ENCODE data around the gene GABBR1. TPM values are rescaled to one million over a fixed set of nuclear protein-coding genes. Genes with fewer than 3 reads are reported as not detected.

Gene GABBR1
- total RNA-seq, 1 experiment from 2014 or later = 36.3 TPM

DNA sequence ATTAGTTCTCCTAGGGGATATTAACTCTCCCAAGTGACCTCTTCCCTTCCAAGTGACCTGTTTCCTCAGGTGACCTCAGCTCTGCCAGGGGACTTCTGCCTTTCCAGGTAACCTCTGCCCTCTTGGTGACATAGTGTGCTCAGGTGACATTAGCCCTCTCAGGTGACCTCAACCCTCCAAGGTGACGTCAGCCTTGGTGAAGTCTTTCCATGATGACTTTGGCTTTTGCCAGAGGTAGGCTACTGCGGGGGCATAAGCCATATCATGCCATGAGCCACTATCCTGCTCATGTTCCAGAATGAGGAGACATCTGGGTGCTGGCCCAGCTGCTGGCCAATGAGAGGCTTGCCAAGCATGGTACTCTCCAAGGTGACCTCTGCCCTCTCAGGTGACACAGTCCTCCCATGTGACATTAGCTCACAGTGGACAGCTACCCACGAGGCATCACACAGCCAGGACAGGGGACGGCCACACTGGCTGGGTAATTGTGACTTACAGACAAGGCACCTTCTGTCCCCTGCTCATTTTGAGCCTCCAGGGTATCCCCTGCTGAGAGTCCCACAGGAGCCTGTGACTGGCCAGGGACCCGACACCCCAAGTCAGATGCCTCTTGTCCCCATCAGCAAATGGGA, 104.6 kb downstream of the GABBR1 start:
- CTCF ChIA-PET = no interaction called here
- BruUV-seq (replicated peaks) = no TSS peak
- H3K27me3 ChIP-seq (ENCODE audit: insufficient read depth, low read depth) = no peaks in the 10 kb centered on the region
- H3K27ac ChIP-seq = no peak overlapping the region
- no peaks in the 10 kb centered on the region for H3K36me3 ChIP-seq (ENCODE audit: low read depth)
- DNase-seq = no peak
- no peaks in the 10 kb centered on the region for H3F3A ChIP-seq (ENCODE audit: insufficient read depth, low read depth)
- no peak overlapping the region for H2AFZ ChIP-seq
- POLR2A ChIA-PET (ENCODE audit: unreplicated experiment) = no interaction called here
- no peaks in the 10 kb centered on the region for H4K20me1 ChIP-seq (ENCODE audit: insufficient read depth)
- H3K4me3 ChIP-seq = no peak overlapping the region
- intact Hi-C loops (cut with micrococcal nuclease; ENCODE audit: unreplicated experiment) = no loop called here
- H3K4me2 ChIP-seq = no peak overlapping the region
- H3K4me1 ChIP-seq (replicated peaks; ENCODE audit: insufficient read depth) = no peaks in the 10 kb centered on the region
- no peaks in the 10 kb centered on the region for H3K79me2 ChIP-seq (ENCODE audit: low read depth)
- no peaks in the 10 kb centered on the region for H3K9me2 ChIP-seq (ENCODE audit: insufficient read depth)
- TF ChIP-seq, protein P1, sequence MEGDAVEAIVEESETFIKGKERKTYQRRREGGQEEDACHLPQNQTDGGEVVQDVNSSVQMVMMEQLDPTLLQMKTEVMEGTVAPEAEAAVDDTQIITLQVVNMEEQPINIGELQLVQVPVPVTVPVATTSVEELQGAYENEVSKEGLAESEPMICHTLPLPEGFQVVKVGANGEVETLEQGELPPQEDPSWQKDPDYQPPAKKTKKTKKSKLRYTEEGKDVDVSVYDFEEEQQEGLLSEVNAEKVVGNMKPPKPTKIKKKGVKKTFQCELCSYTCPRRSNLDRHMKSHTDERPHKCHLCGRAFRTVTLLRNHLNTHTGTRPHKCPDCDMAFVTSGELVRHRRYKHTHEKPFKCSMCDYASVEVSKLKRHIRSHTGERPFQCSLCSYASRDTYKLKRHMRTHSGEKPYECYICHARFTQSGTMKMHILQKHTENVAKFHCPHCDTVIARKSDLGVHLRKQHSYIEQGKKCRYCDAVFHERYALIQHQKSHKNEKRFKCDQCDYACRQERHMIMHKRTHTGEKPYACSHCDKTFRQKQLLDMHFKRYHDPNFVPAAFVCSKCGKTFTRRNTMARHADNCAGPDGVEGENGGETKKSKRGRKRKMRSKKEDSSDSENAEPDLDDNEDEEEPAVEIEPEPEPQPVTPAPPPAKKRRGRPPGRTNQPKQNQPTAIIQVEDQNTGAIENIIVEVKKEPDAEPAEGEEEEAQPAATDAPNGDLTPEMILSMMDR (conservative IDR thresholded peaks at IDR 0.05) = no peak
- no peak for TF ChIP-seq EZH2 (IDR thresholded peaks at IDR 0.05; ENCODE audit: low read depth)
- H3K9me3 ChIP-seq (ENCODE audit: insufficient read depth, low read depth) = no peaks in the 10 kb centered on the region

DNA sequence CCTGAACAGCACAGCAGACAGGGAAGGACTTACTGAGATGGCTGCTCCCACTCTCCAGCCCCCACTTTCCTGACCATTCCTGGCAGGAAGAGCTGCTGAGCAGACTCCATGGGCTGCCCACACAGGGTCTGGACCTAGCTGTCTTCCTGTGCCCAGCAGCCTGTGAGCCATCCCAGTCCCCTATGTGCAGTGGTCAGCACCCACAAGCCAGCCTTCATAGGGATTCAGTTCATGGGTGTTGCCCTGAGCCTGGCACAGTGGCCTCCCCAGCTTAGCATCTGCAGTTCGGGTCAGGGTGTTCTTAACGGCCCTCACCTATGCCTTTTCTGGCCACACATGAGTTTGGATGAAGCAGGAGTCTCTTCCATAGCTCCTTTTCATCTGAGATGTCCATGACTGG, 105.4 kb downstream of the GABBR1 start:
- ChIA-PET POLR2A (ENCODE audit: unreplicated experiment) (no interaction called here), CTCF (no interaction called here)
- H3K27me3 ChIP-seq (ENCODE audit: insufficient read depth, low read depth) = no peaks in the 10 kb centered on the region
- H3K27ac ChIP-seq = no peak overlapping the region
- no peak overlapping the region for H3K4me2 ChIP-seq
- no peak overlapping the region for H2AFZ ChIP-seq
- TF ChIP-seq, protein P1 (conservative IDR thresholded peaks at IDR 0.05) = no peak
- no peak for TF ChIP-seq EZH2 (IDR thresholded peaks at IDR 0.05; ENCODE audit: low read depth)
- no peaks in the 10 kb centered on the region for H3K9me2 ChIP-seq (ENCODE audit: insufficient read depth)
- no TSS peak for BruUV-seq (replicated peaks)
- intact Hi-C loops (cut with micrococcal nuclease; ENCODE audit: unreplicated experiment) = no loop called here
- H3K9me3 ChIP-seq (ENCODE audit: insufficient read depth, low read depth) = no peaks in the 10 kb centered on the region
- no peaks in the 10 kb centered on the region for H3K79me2 ChIP-seq (ENCODE audit: low read depth)
- DNase-seq = no peak
- H3K36me3 ChIP-seq (ENCODE audit: low read depth) = no peaks in the 10 kb centered on the region
- H3K4me1 ChIP-seq (replicated peaks; ENCODE audit: insufficient read depth) = no peaks in the 10 kb centered on the region
- H3F3A ChIP-seq (ENCODE audit: insufficient read depth, low read depth) = no peaks in the 10 kb centered on the region
- H4K20me1 ChIP-seq (ENCODE audit: insufficient read depth) = no peaks in the 10 kb centered on the region
- no peak overlapping the region for H3K4me3 ChIP-seq

DNA sequence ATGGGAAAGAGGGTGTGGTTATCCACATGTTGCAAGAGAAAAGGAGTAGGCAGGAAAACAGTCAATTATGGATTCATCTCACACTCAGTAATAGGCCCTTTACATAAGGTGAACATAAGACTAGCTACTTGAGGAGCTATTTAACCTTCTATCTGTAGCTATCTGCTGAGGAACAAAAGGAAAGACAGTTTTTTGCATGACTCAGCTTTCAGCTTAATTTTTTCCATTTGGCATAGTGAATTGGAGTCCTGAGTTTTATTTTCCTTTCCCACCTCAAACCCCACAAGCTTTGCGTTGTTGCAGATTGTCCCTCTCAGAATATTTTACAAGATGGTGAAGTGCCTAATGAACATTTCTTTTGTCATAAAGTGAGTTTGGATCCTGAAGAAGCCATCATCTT, 105.9 kb downstream of the GABBR1 start:
- Histone ChIP-seq H3K4me3 (no peak overlapping the region), H3K4me2 (no peak overlapping the region), H3K4me1 (replicated peaks; ENCODE audit: insufficient read depth) (no peaks in the 10 kb centered on the region), H2AFZ (no peak overlapping the region), H4K20me1 (ENCODE audit: insufficient read depth) (no peaks in the 10 kb centered on the region), H3K27me3 (ENCODE audit: insufficient read depth, low read depth) (no peaks in the 10 kb centered on the region), H3K36me3 (ENCODE audit: low read depth) (no peaks in the 10 kb centered on the region), H3K9me2 (ENCODE audit: insufficient read depth) (no peaks in the 10 kb centered on the region), H3K27ac (no peak overlapping the region), H3F3A (ENCODE audit: insufficient read depth, low read depth) (no peaks in the 10 kb centered on the region), H3K79me2 (ENCODE audit: low read depth) (no peaks in the 10 kb centered on the region), H3K9me3 (ENCODE audit: insufficient read depth, low read depth) (no peaks in the 10 kb centered on the region)
- ChIA-PET CTCF (no interaction called here), POLR2A (ENCODE audit: unreplicated experiment) (no interaction called here)
- intact Hi-C loops (cut with micrococcal nuclease; ENCODE audit: unreplicated experiment) = no loop called here
- TF ChIP-seq EZH2 (IDR thresholded peaks at IDR 0.05; ENCODE audit: low read depth) = no peak
- TF ChIP-seq, protein P1 (conservative IDR thresholded peaks at IDR 0.05) = no peak
- BruUV-seq (replicated peaks) = no TSS peak
- no peak for DNase-seq
